NCI-H446 (cell line): ENCODE measurements around the gene MIA3.

Experiments used
- DNase-seq, 2 experiments: peaks; one replicate each; lab custom pipeline; 2025; lab: John Stamatoyannopoulos, UW

The MIA3 gene

GRCh38 chr1:222618880-222619596 is 1.1 kb downstream of the MIA3 start:
- peak in 1 of 2 experiments; percentile 28 for DNase-seq

- no peak for DNase-seq
These were observed 2.7 kb downstream of the MIA3 start for GRCh38 chr1:222620566-222620965.

- DNase-seq, result no peak
These were observed 4.9 kb downstream of the MIA3 start for GRCh38 chr1:222622765-222623164.

DNA sequence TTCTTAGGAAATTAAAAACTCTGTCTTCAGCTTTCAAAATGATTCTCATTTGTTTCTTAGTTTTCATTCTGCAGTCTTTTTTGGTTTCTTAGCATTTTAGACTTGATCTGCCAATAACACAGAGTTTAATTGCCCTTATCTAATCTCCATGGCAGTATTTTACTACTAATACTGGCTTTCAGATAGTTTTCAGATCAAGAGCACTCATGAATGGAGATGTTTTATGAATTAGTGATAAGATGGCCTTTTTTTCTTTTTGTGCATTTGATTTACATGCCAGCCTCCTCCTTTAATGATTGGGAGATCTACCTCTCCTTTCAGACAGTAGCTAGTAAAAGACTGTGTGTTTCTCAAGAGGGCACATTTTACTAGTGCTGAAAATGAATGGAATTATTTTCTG is 5.6 kb downstream of the MIA3 start:
- DNase-seq, result no peak

DNA sequence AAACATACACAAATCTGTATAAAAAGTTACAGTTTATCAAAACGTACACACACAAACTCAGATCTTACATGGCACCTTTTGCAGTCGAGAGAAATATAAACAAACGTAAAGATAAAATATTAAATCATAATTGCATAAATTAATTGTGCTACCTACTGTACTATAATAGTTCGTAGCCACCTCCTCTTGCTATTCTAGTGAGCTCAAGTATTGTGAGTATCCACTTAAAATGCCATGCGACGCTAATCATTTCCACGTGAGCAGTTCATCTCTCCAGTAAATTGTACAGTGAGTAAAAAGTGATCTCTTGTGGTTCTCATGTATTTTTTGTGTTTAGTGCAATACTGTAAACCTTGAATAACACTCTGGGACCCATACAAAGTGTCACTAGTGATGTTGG is 6.3 kb downstream of the MIA3 start:
- no peak for DNase-seq

DNA sequence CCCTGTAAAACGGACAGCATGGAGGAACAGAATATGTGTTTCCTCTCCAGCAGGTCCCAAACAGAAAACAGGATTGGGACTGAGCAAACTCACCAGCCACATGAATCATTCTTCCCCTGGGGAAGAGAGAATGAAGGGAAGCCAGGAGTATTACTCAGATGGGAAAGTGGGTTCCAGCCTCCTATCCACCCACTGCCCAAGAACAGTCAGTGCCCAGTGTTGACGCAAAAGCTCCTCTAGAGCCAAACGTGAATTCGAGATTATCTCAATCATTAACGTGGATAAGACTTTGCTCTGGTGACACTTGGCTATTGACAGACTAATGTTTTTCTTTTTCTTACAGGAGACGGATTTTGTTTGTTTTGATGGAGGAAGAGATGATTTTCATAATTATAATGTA is 9.3 kb downstream of the MIA3 start:
- DNase-seq, result no peak

- DNase-seq, result no peak
These were observed 12.1 kb downstream of the MIA3 start for GRCh38 chr1:222629921-222630535.

GRCh38 chr1:222631611-222632208 is 13.8 kb downstream of the MIA3 start:
- no peak for DNase-seq

DNA sequence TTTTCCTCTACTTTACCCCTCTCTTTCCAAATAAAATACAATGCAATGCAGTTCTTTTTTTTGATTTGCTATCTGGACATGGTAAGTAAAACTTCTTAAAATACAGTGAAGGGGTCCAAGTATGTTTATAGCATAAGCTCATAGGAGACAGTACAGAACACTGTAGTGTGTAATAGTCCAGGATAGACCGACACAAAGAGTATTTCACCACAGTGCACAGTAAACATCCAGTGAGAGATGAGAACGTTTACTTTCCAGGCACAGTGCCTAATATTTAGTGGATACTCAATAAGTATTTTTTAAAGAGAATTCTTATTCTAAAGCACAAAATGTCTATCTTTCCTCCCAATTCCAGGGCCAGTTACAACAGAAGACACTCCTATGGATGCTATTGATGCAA is 14.9 kb downstream of the MIA3 start:
- DNase-seq, result no peak

GRCh38 chr1:222634180-222635013 is 16.5 kb downstream of the MIA3 start:
- DNase-seq, result peak; percentile 90 to 94

DNA sequence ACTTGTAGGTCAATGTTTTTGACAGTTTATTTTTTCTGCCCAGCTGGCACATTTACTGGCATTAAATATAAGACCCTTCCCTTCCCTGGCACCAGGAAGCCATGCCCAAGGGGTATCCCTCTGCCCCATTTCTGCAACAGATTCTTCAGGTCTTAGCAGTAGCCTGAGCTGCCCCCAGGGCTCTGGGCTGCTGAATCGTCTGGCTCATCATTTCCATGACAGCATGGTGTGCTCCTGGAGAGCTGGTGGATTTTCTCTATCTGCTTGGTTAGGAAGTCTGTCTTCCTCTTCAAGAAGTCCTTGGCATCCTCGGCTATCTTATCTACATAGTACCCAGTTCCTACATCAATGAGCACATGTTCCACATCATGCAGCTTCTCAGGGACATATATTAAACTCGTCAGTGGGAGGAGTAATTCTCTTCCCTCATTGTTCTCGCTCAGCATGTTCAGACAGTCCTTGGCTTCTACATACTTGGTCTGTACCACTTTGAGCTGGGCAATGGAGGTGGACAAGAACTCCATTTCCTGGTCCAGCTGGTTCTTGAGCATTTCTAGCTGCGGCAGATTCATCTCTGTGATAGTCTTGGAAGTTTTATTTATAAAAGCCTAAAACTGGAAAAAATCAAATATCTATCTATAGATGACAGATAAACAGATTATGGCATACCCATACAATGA is 23.5 kb downstream of the MIA3 start:
- DNase-seq, result no peak

GRCh38 chr1:222642468-222642867 is 24.6 kb downstream of the MIA3 start:
- no peak for DNase-seq

DNA sequence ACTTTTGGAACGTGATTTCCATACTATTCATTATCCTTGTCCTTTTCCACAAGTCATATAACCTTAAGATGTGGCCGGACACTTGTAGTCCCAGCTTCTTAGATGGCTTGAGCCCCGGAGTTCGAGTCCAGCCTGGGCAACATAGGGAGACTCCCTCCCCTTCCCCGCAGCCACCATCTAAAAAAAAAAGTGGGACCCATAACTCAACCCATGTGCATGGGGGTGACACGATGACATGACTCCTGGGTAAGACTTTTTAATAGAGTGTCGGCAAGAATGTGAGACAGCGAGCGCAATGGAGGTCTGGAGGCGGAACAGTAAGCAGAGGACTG is 25.7 kb downstream of the MIA3 start:
- no peak for DNase-seq

DNA sequence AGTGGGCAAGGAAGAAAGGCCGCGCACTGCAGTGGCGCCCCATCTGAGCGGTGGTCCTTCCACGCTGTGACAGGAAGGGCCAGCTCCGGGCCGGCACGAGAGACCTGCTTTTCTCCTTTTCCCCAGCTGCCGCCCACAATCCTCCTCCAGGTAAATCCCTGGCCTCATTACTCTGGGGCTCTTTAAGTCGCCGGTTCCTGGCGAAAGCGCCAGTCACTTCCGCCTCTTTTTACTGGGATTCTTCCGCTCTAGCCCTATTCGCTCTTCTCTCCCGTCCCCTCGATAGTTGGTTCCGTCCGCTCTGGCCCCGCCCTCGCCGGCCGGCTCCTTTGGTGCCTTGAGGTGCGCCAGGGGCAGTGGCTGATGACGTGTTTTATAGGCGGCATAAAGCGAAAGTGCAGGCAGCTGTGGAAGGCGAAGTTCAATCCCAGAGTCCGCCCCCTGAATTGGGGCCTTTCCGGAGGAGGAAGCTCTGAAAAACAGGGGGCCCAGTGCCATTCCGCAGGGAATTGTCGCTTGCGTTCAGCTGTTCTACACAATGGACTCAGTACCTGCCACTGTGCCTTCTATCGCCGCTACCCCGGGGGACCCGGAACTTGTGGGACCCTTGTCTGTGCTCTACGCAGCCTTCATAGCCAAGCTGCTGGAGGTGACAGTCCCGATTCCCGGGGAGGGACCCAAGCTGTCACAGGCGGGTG is 26.2 kb downstream of the MIA3 start:
- DNase-seq, result peak; percentile 94 to 99

DNA sequence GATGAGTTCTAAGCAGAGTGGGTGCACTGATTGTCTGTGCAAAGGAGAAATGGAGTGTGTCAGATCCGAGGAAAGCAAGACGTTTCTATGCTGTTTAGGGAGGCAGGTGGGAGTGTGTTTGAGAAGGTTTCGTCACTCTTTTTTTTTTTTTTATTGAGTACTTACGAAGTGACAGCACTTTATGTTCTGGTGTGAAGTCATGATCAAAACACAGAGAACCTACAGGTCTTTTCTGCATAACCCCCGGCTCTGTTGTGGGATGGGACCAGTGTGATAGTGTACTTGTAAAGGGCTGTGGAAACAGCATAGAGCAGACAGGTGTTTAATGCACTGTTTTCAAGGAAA is 26.7 kb downstream of the MIA3 start:
- no peak for DNase-seq

GRCh38 chr1:222652676-222653075 is 34.8 kb downstream of the MIA3 start:
- no peak for DNase-seq

- DNase-seq, result no peak
These were observed 35.4 kb downstream of the MIA3 start for GRCh38 chr1:222653178-222653827.

- DNase-seq, result no peak
These were observed 37.0 kb downstream of the MIA3 start for GRCh38 chr1:222654849-222655248.

- no peak for DNase-seq
These were observed 38.7 kb downstream of the MIA3 start for GRCh38 chr1:222656391-222657155.

DNA sequence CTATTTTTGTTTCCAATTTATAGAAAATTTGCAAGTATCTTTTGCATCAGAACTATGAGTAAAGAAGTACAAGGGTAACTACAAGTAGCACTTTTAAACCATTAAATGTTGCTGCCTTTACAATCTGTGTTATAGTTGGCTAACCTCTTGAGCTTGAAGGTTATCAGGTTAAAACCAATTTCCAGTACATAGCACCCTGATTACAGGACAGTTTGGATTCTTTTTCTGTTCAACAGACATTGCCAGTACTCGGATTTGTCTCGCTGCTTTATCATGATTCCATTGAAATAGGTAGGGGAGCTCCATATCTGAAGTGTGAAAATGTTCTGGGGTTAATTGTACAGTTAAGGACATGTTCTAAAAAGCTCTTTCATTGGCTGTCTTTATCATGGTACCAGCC is 40.0 kb downstream of the MIA3 start:
- DNase-seq, result no peak
